ENCODE measurements around the gene SMPD4.
"Not testable (repeated sequence)": the region's sequence is repeated elsewhere in the genome, so short reads cannot be mapped to it uniquely, and the experiment has no call there.

SMPD4 gene

GRCh38 chr2:130181325-130181879 lies at the start of gene SMPD4:
SMPD4 (minus strand) TSS chr2:130181602; CDS start chr2:130176592, 5,010 bp downstream.
- peak; percentile 84 to 85 for DNase-seq

- DNase-seq: not testable (repeated sequence)
Measured at GRCh38 chr2:130230907-130231306, 49.5 kb upstream of the SMPD4 start.

- not testable (repeated sequence) for DNase-seq
Measured at GRCh38 chr2:130230376-130230775, 49.0 kb upstream of the SMPD4 start.

- not testable (repeated sequence) for DNase-seq
Measured at GRCh38 chr2:130229161-130229510, 47.7 kb upstream of the SMPD4 start.

- DNase-seq: not testable (repeated sequence)
Measured at GRCh38 chr2:130228467-130229160, 47.2 kb upstream of the SMPD4 start.

- DNase-seq: not testable (repeated sequence)
Measured at GRCh38 chr2:130228005-130228404, 46.6 kb upstream of the SMPD4 start.

- DNase-seq: not testable (repeated sequence)
Measured at GRCh38 chr2:130222523-130222922, 41.1 kb upstream of the SMPD4 start.

- DNase-seq: not testable (repeated sequence)
Measured at GRCh38 chr2:130220505-130220904, 39.1 kb upstream of the SMPD4 start.

- DNase-seq: not testable (repeated sequence)
Measured at GRCh38 chr2:130219147-130219546, 37.7 kb upstream of the SMPD4 start.

- DNase-seq: not testable (repeated sequence)
Measured at GRCh38 chr2:130207051-130207450, 25.6 kb upstream of the SMPD4 start.

GRCh38 chr2:130203150-130203549 lies 21.7 kb upstream of the SMPD4 start:
- DNase-seq: not testable (repeated sequence)

- DNase-seq: peak in 1 of 2 experiments; percentile 1
Measured at GRCh38 chr2:130202518-130202917, 21.1 kb upstream of the SMPD4 start.

- DNase-seq: no peak
Measured at GRCh38 chr2:130198343-130198742, 16.9 kb upstream of the SMPD4 start, which contains the start of gene TUBA3E. TUBA3E (minus strand) TSS chr2:130198439; CDS start chr2:130198360, 79 bp downstream.

- not testable (repeated sequence) for DNase-seq
Measured at GRCh38 chr2:130196052-130196451, 14.7 kb upstream of the SMPD4 start.

GRCh38 chr2:130195089-130195635 lies 13.8 kb upstream of the SMPD4 start:
- DNase-seq: not testable (repeated sequence)

GRCh38 chr2:130193824-130194223 lies 12.4 kb upstream of the SMPD4 start:
- not testable (repeated sequence) for DNase-seq

GRCh38 chr2:130192451-130192850 lies 11.0 kb upstream of the SMPD4 start:
- not testable (repeated sequence) for DNase-seq

GRCh38 chr2:130191319-130191718 lies 9.9 kb upstream of the SMPD4 start:
- not testable (repeated sequence) for DNase-seq

GRCh38 chr2:130190237-130190636 lies 8.8 kb upstream of the SMPD4 start:
- no peak for DNase-seq

GRCh38 chr2:130188958-130189357 lies 7.6 kb upstream of the SMPD4 start:
- DNase-seq: not testable (repeated sequence)

GRCh38 chr2:130187859-130188792 lies 6.7 kb upstream of the SMPD4 start:
- not testable (repeated sequence) for DNase-seq

GRCh38 chr2:130187268-130187667 lies 5.9 kb upstream of the SMPD4 start:
- DNase-seq: no peak

GRCh38 chr2:130186391-130186790 lies 5.0 kb upstream of the SMPD4 start:
- no peak for DNase-seq

Measured in Kasumi-1 (cell line).